Activated CD4-positive, alpha-beta memory T cell treated with anti-CD3 and anti-CD28 coated beads for 36 hours (primary cell): Measurements from ENCODE around the gene SLC66A2. TPM values are rescaled to one million over a fixed set of nuclear protein-coding genes. Genes with fewer than 3 reads are reported as not detected.
A peak's percentile ranks its signal among the peaks of the same experiment; 100 is the strongest.
"Not testable (repeated sequence)": the region's sequence is repeated elsewhere in the genome, so short reads cannot be mapped to it uniquely, and the experiment has no call there.

Experiments
- CTCF ChIA-PET: fragments of 350-600 bp; sonication (Branson Sonifier 250); formaldehyde crosslinking; loops from one replicate; lab custom pipeline; 2021; ENCODE audit warnings: antibody characterized with exemption, inconsistent platforms; lab: Charles Lee
- POLR2A ChIA-PET: fragments of 350-600 bp; sonication (Branson Sonifier 250); formaldehyde crosslinking; loops from one replicate; lab custom pipeline; 2021; ENCODE audit warnings: antibody characterized with exemption; lab: Charles Lee
- DNase-seq: peaks from one replicate; pipeline ENCODE4 v3.0.0-alpha.2; 2020
- H3K27ac Mint-ChIP-seq: one replicate; pipeline ENCODE4 v1.8.0; 2021; ENCODE audit warnings: mixed read lengths
- H3K27me3 Mint-ChIP-seq: one replicate; pipeline ENCODE4 v1.8.0; 2021; ENCODE audit warnings: mixed read lengths
- H3K36me3 Mint-ChIP-seq: one replicate; pipeline ENCODE4 v1.8.0; 2021; ENCODE audit warnings: mixed read lengths
- H3K4me1 Mint-ChIP-seq: one replicate; pipeline ENCODE4 v1.8.0; 2021; ENCODE audit warnings: low read depth, mixed read lengths
- H3K4me3 Mint-ChIP-seq: one replicate; pipeline ENCODE4 v1.8.0; 2021; ENCODE audit warnings: mild to moderate bottlenecking, mixed read lengths
- H3K9me3 Mint-ChIP-seq: one replicate; pipeline ENCODE4 v1.8.0; 2021; ENCODE audit warnings: mixed read lengths
- intact Hi-C: fragments of 100-400 bp; cut with micrococcal nuclease; formaldehyde crosslinking; loops from one replicate; pipeline ENCODE4 v1.15.1; 2023
- total RNA-seq, 2 experiments: library from RNA; stranded (reverse); gene quantifications; one replicate each; pipeline ENCODE4 v1.2.3, GENCODE V29; 2021

SLC66A2 gene
- 10 to 100 TPM; 27.2 to 29.5 TPM for total RNA-seq

GRCh38 chr18:79951545-79952455 lies at the start of gene SLC66A2:
SLC66A2 (minus strand) TSS chr18:79951653; CDS start chr18:79950926, 727 bp downstream.
- Mint-ChIP-seq H3K27me3 (no peaks in the 10 kb centered on the region), H3K4me1 (peaks cover 29% of the 10 kb centered on the region), H3K36me3 (peaks cover 9% of the 10 kb centered on the region), H3K9me3 (no peaks in the 10 kb centered on the region), H3K4me3 (peak within 1 kb of the TSS; percentile 79), H3K27ac (peak within 1 kb of the TSS; percentile 42)
- ChIA-PET CTCF (interaction anchor here (0.6 to 1.2 kb wide), 4 partner anchors 10 to 795 kb away, joined by 3 to 4 read pairs (median 4); no protein-coding TSS in a partner anchor), POLR2A (interaction anchor here (1.1 to 2.3 kb wide), 4 partner anchors 9 to 36 kb away, joined by 3 to 12 read pairs (median 6); partner anchors contain the start of genes HSBP1L1 and TXNL4A)
- DNase-seq = peak; percentile 95
- intact Hi-C loops = loop anchor here (1.0 to 2.0 kb wide), 6 partner anchors 12 to 272 kb away; partner anchors contain the start of genes ADNP2, CTDP1, RBFA and TXNL4A

- Mint-ChIP-seq H3K4me3 (no peak overlapping the region), H3K4me1 (peaks cover 3% of the 10 kb centered on the region), H3K36me3 (peaks cover 9% of the 10 kb centered on the region), H3K9me3 (peaks cover 25% of the 10 kb centered on the region), H3K27ac (no peak overlapping the region), H3K27me3 (no peaks in the 10 kb centered on the region)
- no peak for DNase-seq
- intact Hi-C loops = no loop called here
- POLR2A ChIA-PET = no interaction called here
- CTCF ChIA-PET = no interaction called here
Observed at GRCh38 chr18:80000877-80001276, 49.4 kb upstream of the SLC66A2 start.

GRCh38 chr18:79999701-80000100 lies 48.2 kb upstream of the SLC66A2 start:
- peaks cover 25% of the 10 kb centered on the region for H3K9me3 Mint-ChIP-seq
- POLR2A ChIA-PET, H3K27ac Mint-ChIP-seq, H3K27me3 Mint-ChIP-seq, H3K4me1 Mint-ChIP-seq, H3K4me3 Mint-ChIP-seq, intact Hi-C loops, CTCF ChIA-PET, DNase-seq, H3K36me3 Mint-ChIP-seq: not testable (repeated sequence)

- Mint-ChIP-seq H3K9me3 (no peaks in the 10 kb centered on the region), H3K36me3 (peaks cover 2% of the 10 kb centered on the region), H3K4me3 (no peak overlapping the region), H3K27ac (no peak overlapping the region), H3K4me1 (peaks cover 7% of the 10 kb centered on the region), H3K27me3 (no peaks in the 10 kb centered on the region)
- ChIA-PET POLR2A (no interaction called here), CTCF (interaction anchor here (0.5 kb wide), 1 partner anchor 33 kb away, joined by 3 read pairs; no protein-coding TSS in a partner anchor)
- no peak for DNase-seq
- intact Hi-C loops = no loop called here
Observed at GRCh38 chr18:79991494-79991893, 40.0 kb upstream of the SLC66A2 start.

- Mint-ChIP-seq H3K36me3 (peaks cover 13% of the 10 kb centered on the region), H3K4me1 (peaks cover 25% of the 10 kb centered on the region), H3K9me3 (no peaks in the 10 kb centered on the region), H3K27me3 (no peaks in the 10 kb centered on the region), H3K27ac (peak overlapping the region; percentile 92), H3K4me3 (peak overlapping the region; percentile 94)
- no peak for DNase-seq
- POLR2A ChIA-PET = interaction anchor here (0.7 to 2.4 kb wide), 4 partner anchors 26 to 310 kb away, joined by 3 to 12 read pairs (median 8); partner anchors contain the start of genes RBFA and SLC66A2
- CTCF ChIA-PET = interaction anchor here (1.4 kb wide), 1 partner anchor 170 kb away, joined by 3 read pairs; no protein-coding TSS in a partner anchor
- intact Hi-C loops = loop anchor here (2.0 kb wide), 3 partner anchors 38 to 158 kb away; partner anchors contain the start of genes ADNP2 and SLC66A2
Observed at GRCh38 chr18:79989195-79989497, 37.7 kb upstream of the SLC66A2 start.

- Mint-ChIP-seq H3K27me3 (no peaks in the 10 kb centered on the region), H3K4me1 (peaks cover 30% of the 10 kb centered on the region), H3K36me3 (peaks cover 19% of the 10 kb centered on the region), H3K9me3 (no peaks in the 10 kb centered on the region), H3K27ac (peak within 1 kb of the TSS; percentile 92), H3K4me3 (peak within 1 kb of the TSS; percentile 94)
- CTCF ChIA-PET = interaction anchor here (1.3 to 1.4 kb wide), 2 partner anchors 36 to 171 kb away, joined by 3 read pairs; no protein-coding TSS in a partner anchor
- peak; percentile 90 for DNase-seq
- intact Hi-C loops = loop anchor here (1.0 to 2.0 kb wide), 5 partner anchors 38 to 309 kb away; partner anchors contain the start of genes ADNP2, CTDP1 and SLC66A2
- POLR2A ChIA-PET = interaction anchor here (0.7 to 2.4 kb wide), 5 partner anchors 16 to 310 kb away, joined by 3 to 12 read pairs (median 6); partner anchors contain the start of genes RBFA and SLC66A2
Observed at GRCh38 chr18:79988451-79989194, 37.2 kb upstream of the SLC66A2 start, which contains the start of gene TXNL4A. TXNL4A (minus strand) TSS chr18:79988563; CDS start chr18:79988392, 171 bp downstream.

GRCh38 chr18:79988071-79988450 lies 36.6 kb upstream of the SLC66A2 start:
- H3K4me3 Mint-ChIP-seq = peak overlapping the region; percentile 94
- H3K4me1 Mint-ChIP-seq = peaks cover 36% of the 10 kb centered on the region
- peak overlapping the region; percentile 84 for H3K27ac Mint-ChIP-seq
- intact Hi-C loops = loop anchor here (1.0 to 2.0 kb wide), 5 partner anchors 37 to 309 kb away; partner anchors contain the start of genes ADNP2, CTDP1 and SLC66A2
- peak; percentile 73 for DNase-seq
- peaks cover 19% of the 10 kb centered on the region for H3K36me3 Mint-ChIP-seq
- POLR2A ChIA-PET = interaction anchor here (0.5 to 2.4 kb wide), 7 partner anchors 16 to 479 kb away, joined by 3 to 12 read pairs (median 3); partner anchors contain the start of genes RBFA and SLC66A2
- CTCF ChIA-PET = interaction anchor here (0.6 to 1.3 kb wide), 3 partner anchors 36 to 47 kb away, joined by 3 to 4 read pairs (median 3); no protein-coding TSS in a partner anchor
- H3K9me3 Mint-ChIP-seq = no peaks in the 10 kb centered on the region
- no peaks in the 10 kb centered on the region for H3K27me3 Mint-ChIP-seq

- Mint-ChIP-seq H3K27me3 (no peaks in the 10 kb centered on the region), H3K27ac (peak overlapping the region; percentile 84), H3K4me1 (peaks cover 40% of the 10 kb centered on the region), H3K9me3 (no peaks in the 10 kb centered on the region), H3K36me3 (peaks cover 20% of the 10 kb centered on the region), H3K4me3 (peak overlapping the region; percentile 94)
- intact Hi-C loops = loop anchor here (1.0 kb wide), 1 partner anchor 24 kb away; no protein-coding TSS in a partner anchor
- ChIA-PET POLR2A (interaction anchor here (0.5 to 2.4 kb wide), 7 partner anchors 15 to 478 kb away, joined by 3 to 12 read pairs (median 3); partner anchors contain the start of genes RBFA and SLC66A2), CTCF (interaction anchor here (0.6 to 1.3 kb wide), 3 partner anchors 37 to 47 kb away, joined by 3 to 4 read pairs (median 3); no protein-coding TSS in a partner anchor)
- DNase-seq = no peak
Observed at GRCh38 chr18:79987566-79987965, 36.1 kb upstream of the SLC66A2 start.

GRCh38 chr18:79986726-79987125 lies 35.3 kb upstream of the SLC66A2 start:
- Mint-ChIP-seq H3K4me3 (peak overlapping the region; percentile 94), H3K27ac (peak overlapping the region; percentile 42), H3K9me3 (no peaks in the 10 kb centered on the region), H3K36me3 (peaks cover 25% of the 10 kb centered on the region), H3K27me3 (no peaks in the 10 kb centered on the region), H3K4me1 (peaks cover 49% of the 10 kb centered on the region)
- no peak for DNase-seq
- intact Hi-C loops = loop anchor here (1.0 kb wide), 1 partner anchor 23 kb away; no protein-coding TSS in a partner anchor
- POLR2A ChIA-PET = interaction anchor here (1.2 to 2.4 kb wide), 2 partner anchors 35 to 45 kb away, joined by 3 to 12 read pairs; partner anchors contain the start of gene SLC66A2
- CTCF ChIA-PET = interaction anchor here (0.6 kb wide), 1 partner anchor 172 kb away, joined by 3 read pairs; no protein-coding TSS in a partner anchor

- CTCF ChIA-PET = interaction anchor here (1.5 to 1.6 kb wide), 2 partner anchors 22 to 174 kb away, joined by 7 to 8 read pairs; no protein-coding TSS in a partner anchor
- Mint-ChIP-seq H3K4me1 (peaks cover 57% of the 10 kb centered on the region), H3K9me3 (no peaks in the 10 kb centered on the region), H3K36me3 (peaks cover 28% of the 10 kb centered on the region), H3K4me3 (no peak overlapping the region), H3K27me3 (no peaks in the 10 kb centered on the region), H3K27ac (no peak overlapping the region)
- intact Hi-C loops = no loop called here
- no peak for DNase-seq
- POLR2A ChIA-PET = no interaction called here
Observed at GRCh38 chr18:79985172-79985571, 33.7 kb upstream of the SLC66A2 start.

GRCh38 chr18:79983793-79984192 lies 32.3 kb upstream of the SLC66A2 start:
- Mint-ChIP-seq H3K27me3 (no peaks in the 10 kb centered on the region), H3K27ac (no peak overlapping the region), H3K9me3 (no peaks in the 10 kb centered on the region), H3K36me3 (peaks cover 34% of the 10 kb centered on the region), H3K4me3 (no peak overlapping the region), H3K4me1 (peaks cover 65% of the 10 kb centered on the region)
- ChIA-PET CTCF (interaction anchor here (1.5 kb wide), 1 partner anchor 176 kb away, joined by 8 read pairs; no protein-coding TSS in a partner anchor), POLR2A (no interaction called here)
- no peak for DNase-seq
- intact Hi-C loops = no loop called here
